GM21528 (cell line): Measurements from ENCODE around the gene PHF5A.

ENCODE experiments used
- ATAC-seq: cut with Tn5 transposase; IDR thresholded peaks from one replicate; pipeline ENCODE4 v1.9.1; 2021; ENCODE audit warnings: mild to moderate bottlenecking, moderate library complexity; ENCODE audit not compliant: unreplicated experiment, low FRiP score

Gene PHF5A, protein sequence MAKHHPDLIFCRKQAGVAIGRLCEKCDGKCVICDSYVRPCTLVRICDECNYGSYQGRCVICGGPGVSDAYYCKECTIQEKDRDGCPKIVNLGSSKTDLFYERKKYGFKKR

DNA sequence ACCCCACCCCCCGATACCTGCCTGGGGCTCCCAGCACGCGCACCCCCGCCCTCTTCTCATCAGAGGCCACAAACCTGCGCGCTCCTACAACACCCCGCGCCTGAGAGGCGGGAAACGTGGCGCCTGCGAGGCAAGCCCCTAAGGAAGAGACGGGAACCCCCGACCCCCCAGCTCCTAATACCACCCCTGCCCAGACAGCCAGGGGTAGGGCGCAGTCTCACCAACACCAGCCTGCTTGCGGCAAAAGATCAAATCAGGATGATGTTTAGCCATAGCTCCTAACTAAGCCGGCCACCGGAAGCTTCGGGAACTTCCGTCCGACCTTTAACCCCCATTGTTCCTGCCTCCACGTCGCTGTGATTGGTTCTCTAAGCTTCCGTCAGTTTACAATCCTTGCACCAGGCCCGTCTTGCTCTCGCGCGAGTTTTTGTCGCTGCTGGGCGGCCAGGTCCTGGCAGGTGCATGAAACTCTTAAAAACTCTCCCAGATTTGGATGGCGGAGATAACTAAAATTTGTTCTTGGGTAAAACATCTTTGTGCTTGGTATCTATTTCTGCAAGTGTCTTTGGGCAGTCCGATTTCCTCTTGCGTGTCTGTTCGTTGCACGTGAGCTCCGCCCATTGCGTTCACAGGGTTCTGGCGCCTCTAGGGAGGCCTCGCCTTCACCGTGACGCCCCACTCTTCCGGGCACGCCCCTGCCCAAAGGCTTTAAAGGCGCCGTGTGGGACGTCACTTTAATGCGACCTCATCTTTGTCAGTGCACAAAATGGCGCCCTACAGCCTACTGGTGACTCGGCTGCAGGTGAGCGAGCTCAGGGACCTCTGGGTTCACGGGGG is at the start of gene PHF5A, which contains the start of gene ACO2:
PHF5A (minus strand) TSS at position 312 of the 837 bp plus-strand sequence; CDS start at position 273, 39 bp downstream.
ACO2 (plus strand) TSS at position 737 of the 837 bp plus-strand sequence; CDS start at position 767, 30 bp downstream.
- peak; percentile 84 for ATAC-seq

DNA sequence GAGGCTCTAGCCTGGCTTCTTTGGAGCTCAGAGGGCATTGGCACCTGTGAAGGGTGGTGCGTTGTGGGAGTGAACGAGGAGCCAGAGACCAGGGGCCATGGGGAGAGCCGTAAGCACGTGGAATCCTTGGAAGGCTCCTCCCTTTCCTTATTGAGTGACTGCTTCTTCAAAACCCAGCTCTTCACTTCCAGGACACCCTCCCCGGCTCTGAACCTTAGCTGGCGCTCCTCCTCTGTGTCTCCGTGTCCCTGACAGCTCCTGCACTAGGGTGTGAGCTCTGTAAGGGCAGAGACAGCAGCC is 49.5 kb upstream of the PHF5A start:
- no peak for ATAC-seq

DNA sequence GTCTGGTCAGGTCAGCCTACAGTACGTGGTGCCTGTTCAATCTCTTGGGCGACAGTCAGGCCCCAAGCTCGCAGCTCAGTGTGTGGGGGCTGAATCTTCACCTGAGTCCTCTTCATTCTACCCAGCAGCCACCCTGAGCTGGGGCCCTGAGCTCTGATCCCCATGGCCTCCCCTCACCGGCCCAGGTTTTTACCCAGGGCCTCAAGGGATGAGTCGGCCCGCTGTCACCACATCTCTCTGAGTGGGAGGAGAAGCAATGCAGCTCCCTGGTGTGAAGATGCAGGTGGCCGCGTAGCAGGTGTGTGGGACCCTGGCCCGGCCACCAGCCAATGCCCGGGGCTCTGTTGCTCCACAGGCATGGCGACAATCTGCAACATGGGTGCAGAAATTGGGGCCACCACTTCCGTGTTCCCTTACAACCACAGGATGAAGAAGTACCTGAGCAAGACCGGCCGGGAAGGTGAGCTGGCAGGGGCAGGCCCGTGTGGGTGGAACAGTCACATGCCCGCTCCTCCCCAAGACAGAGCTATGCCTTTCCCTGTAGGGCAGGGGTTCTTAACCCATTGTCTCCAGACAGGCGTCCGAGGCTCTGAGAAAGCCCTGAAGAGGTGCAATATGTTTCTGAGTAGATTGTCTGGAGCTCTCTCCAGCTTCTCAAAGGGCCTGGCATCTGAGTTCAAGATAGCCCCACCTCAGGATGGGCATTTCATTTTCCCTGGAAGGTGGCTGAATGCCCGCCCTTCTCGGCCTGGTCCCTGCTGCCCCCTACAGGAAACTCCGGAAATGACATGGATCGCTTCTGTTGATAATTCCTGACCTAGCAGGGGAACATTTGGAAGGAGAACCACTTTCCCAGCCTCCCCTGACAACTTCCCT is 48.9 kb upstream of the PHF5A start:
- no peak for ATAC-seq

DNA sequence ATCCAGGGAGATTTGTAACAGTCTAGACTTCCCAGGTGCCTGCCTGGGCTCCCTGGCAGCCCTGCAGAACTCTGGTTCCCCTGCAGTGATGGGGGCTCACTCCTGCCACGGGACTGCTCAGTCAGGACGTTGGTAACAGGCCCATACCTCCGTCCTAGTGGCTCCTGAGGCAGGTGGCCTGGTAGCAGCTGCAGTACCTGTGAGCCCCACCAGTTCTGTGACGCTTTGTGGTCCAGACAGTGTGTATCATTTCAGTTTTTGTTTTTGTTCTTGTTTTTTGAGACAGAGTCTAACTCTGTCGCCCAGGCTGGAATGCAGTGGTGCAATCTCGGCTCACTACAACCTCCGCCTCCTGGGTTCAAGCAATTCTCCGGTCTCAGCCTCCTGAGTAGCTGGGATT is 48.0 kb upstream of the PHF5A start:
- ATAC-seq: no peak

DNA sequence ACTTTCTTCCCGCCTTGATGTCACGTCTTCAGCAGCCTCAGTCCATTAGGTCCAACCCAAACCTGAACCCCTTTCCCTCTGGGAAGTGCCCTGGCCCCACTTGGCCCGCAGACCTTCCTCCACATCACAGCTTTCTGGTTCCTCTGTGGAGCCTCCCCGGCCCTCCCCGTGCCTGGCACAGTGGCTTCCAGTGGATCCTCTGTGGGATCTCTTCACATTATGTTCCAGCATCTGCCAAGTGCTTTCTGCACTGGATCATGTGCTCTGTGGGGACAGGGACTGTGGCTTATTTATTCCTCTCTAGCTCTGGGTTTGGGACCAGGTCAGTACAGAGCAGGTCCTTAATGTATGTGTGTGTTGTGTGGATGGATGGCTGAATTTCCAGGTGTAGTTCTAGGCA is 44.9 kb upstream of the PHF5A start:
- no peak for ATAC-seq

DNA sequence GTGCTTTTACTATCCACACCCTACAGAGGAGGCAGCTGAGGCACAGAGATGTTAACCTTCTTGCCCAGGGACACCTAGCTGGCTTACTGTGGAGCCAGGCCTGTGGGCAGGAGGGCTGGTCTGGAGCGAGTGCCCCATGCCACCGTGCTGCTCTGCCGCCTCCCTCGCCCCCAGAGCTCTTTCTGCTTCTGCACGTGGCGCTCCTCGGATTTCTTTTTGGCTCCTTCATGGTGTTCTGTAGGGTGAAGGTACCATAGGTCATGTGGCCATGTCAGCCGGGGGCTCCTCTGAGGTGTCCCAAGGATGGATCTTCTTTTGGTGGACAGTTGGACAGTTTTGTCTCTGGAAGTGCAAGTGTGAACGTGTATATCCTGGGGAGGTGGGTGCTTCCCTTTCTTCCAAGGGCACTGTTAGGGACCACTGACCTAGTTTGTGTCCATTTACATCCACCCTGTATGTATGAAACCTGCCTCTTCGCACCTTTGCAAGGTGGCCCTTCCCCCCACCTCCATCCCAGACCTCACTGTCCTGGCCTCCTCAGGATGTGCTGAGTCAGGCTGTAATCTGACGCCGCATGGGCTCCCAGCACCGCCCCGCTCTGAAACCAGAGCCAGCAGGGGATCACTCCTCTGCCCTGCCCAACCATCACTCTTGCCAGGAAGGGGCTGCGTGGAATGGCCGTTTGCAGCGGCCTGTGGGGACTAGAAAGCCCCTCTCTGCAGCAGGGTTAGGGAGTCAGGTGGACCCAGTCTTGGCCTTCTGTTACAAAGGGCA is 44.1 kb upstream of the PHF5A start:
- no peak for ATAC-seq

DNA sequence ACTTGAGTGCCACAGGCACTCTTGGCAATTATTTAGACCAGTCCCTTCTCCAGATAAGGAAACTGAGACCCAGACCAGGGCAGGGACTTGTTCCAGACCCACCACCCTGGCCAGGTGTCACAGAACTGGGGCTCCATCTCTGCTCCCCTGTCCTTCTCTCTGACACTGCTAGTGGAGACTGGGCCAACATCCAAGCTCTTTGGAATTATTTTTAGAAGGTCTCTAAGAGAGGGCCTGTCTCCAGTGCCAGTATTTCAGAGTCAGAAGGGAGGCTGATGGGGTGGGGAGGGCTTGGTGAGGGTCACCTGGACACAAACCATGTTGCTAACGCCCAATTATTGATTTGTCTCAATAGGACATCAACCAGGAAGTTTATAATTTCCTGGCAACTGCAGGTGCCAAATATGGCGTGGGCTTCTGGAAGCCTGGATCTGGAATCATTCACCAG is 43.1 kb upstream of the PHF5A start:
- ATAC-seq: no peak

DNA sequence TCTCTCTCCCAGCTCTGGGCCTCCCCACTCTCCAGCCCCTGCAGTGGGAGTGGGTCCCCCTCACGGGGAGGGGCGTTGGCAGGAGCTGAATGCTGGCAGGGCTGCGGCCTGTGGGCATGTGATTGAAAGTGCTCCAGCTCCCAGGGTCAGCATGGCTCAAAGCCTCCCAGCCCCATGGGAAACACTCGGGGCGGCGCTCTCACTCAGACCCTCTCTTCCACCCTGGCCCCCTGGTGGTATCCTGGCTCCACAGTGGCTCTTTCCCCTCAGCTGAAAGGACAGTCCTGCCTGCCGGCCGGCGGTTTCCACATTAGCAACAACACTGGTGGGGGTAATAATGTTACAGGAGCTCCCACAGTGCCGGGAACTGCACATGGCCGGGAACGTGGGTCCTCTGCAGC is 40.3 kb upstream of the PHF5A start:
- ATAC-seq: no peak

DNA sequence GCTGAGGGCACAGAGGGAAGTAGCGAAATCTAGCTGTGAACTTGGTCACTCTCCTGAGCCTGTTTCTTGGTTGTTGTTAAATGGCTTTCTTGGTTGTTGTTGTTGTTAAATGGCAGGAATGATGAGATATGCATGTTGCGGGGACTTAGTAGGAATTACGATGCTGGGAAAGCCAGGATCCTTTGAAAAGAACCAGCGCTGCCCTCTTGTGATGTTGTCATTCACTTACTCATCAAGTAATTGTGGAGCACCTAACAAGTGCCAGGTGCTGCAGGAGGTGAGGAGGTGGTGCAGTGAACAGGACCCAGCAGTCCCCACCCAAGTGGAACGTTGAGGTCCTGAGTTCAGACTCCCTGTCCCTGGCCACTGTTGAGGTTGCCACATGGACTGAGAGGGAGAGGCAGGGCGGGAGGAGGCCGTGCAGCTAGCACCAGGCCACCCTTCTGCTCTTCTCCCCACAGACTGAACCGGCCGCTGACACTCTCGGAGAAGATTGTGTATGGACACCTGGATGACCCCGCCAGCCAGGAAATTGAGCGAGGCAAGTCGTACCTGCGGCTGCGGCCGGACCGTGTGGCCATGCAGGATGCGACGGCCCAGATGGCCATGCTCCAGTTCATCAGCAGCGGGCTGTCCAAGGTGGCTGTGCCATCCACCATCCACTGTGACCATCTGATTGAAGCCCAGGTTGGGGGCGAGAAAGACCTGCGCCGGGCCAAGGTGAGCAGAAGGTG is 39.0 kb upstream of the PHF5A start:
- no peak for ATAC-seq

DNA sequence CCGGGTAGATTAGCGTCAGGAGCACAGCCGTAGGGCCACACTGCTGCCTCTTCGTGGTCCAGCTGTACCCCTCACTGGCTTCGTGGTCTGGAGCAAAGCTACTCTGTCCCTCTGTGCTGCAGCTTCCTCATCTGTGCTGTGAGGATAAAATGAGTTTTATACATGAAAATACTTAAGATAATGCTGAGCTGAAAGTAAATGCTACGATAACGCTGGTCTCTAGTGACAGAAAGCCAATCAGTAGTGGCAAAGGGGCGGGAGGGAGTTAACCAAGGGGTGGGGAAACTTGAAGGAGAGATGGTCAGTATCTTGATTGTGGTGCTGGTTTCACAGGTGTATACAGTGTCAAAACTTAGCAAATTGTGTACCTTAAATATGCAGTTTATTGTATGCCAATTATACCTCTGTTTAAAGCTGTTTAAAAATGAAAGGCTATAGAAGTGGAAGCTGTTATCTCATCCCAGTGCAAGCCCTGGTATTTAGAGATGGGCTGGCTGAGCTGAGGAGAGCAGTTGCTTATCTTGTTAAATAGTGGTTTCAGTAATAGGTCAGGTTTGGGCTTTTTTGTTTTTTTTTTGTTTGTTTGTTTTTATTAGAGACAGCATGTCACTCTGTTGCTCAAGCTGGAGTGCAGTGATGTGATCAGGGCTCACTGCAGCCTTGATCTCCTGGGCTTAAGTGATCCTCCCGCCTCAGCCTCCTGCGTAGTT is 37.2 kb upstream of the PHF5A start:
- no peak for ATAC-seq

DNA sequence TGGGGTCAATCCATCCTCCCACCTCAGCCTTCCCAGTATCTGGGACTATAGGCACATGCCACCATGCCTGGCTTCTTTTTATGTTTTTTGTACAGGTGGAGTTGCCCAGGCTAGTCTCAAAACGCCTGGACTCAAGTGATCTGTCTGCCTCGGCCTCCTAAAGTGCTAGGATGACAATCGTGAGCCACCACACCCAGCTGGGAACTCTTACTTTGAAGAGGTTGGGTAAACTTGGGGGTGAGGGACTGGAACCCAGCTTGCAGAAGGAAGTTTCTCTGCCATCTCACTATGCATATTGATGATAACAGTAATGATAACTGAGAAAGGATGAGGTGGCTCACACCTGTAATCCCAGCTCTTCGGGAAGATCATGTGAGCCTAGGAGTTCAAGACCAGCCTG is 36.3 kb upstream of the PHF5A start:
- ATAC-seq: no peak

DNA sequence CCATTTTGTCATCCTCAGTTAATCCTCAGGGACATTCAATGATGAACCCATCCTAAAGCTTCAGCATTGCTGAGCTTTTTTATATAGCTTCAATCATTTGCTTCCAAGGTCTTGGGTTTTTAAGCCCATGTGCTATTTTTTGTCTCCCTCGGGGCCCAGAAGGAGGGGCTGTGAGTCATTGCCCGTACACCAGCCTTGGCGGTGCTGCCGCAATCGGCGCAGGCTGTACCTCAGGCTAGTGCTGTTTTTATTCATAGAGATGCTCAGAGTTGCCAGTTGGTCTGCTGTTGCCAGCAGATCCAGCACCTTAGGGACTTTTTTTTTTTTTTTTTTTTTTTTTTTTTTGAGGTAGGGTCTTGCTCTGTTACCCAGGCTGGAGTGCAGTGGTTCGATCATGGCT is 35.9 kb upstream of the PHF5A start:
- ATAC-seq: no peak

DNA sequence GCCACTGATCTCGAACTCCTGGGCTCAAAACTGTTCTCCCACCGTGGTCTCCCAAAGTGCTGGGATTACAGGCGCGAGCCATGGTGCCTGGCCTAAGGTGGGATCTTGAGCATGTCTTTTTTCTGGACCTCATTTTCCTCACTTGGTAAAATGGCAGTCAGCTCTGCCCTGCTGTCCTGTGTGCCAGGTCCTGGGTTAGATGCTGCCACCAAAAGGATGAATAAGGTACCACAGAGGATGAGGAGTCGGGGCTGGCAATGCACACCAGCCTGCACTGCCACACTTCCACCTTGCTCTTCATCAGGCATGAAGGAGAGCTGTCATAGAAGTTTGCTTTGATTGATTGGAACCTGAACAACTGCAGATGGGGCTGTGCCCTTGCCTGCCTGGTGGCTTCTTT is 32.7 kb upstream of the PHF5A start:
- ATAC-seq: no peak

DNA sequence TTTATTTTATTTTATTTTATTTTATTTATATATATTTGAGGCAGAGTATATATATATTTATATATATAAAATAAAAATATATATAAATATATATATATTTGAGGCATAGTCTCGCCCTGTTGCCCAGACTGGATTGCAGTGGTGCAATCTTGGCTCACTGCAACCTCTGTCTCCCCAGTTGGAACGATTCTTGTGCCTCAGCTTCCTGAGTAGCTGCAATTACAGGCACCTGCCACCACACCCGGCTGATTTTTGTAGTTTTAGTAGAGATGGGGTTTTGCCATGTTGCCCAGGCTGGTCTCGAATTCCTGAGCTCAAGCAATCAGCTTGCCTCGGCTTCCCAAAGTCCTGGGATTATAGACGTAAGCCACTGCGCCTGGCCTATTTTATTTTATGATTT is 31.8 kb upstream of the PHF5A start:
- no peak for ATAC-seq

DNA sequence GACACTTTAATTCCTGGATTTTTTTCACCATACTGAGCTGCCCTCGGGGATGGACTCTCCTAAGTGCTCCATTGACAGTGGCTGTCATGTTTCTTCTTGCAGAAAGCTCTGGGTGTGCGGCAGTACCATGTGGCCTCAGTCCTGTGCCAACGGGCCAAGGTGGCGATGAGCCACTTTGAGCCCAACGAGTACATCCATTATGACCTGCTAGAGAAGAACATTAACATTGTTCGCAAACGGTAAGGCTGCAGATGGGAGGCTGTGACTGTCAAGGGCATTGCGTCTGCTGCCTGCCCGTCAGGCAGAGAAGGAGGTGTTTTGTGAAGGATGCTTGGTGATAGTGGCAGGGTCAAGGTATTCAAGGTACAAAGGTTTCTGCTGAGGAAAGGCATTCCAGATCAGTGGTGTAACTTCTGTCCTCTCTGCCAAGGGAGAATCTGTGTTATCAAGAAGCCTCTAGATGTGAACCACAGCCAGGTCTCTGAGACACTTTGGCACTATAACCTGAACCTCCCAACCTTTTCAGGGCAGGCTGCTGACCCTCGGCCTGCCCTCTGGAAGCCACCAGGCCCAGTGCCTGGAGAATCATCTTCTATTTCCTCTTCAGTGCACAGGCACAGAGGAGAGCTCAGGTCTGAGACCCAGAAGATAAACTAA is 31.3 kb upstream of the PHF5A start:
- ATAC-seq: no peak

DNA sequence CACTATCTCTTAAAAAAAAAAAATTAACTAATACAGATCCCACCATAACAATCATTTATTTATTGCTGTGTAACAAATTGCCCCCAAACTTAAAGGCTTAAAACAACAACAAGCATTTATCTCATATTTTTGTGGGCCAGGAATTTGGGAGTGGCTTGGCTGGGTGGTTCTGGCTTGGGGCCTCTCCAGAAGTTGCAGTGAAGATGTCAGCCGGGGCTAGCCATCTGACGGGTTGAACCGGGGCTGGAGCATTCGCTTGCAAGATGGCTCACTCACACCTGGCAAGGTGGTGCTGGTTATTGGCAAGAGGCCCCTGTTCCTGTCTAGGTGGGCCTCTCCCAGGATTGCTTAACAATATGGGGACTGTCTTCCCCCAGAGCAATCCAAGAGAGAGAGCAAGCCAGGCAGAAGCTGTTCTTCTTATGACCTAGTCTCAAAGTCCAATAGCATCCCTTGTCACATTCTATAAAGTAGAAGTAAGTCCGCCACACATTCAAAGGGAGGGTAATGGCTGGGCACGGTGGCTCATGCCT is 29.9 kb upstream of the PHF5A start:
- ATAC-seq: no peak

DNA sequence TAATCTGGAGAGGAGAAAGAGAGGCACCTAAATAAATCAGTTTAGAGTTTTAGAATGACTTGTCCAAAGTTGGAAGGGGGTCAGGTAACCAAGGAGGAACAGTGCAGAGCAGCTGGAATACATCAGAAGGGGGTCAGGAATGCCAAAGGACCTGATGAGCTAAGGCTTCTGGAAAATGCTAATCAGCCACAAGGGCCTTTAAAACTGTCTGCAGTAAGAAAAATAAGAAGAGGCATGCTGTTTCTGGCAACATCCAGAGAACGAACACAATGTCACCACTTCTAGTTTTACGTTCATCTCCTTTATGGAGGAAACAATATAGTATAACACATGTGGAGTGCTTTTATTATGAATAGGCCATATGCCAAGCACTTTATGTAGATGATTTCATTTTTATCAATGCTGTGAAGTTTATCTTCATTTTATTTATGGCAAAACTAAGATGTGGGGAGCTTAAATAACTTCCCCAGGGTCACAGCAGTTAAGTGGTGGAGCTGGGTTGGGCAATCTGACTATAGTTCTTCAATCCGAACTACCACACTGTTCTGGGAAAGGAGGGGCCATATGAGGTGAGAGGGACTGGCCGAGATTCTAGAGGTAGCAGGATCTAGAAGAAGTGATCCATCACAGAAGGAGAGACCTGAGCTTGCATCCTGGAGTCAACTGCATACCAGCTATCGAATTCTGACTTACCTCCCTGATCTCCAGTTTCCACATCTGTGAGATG is 23.0 kb upstream of the PHF5A start:
- no peak for ATAC-seq
